WERI-Rb-1 (cell line): ENCODE results near the gene ST3GAL6.

Experiments
- DNase-seq: peaks from one replicate; pipeline ENCODE4 v3.0.0-alpha.2; 2020
- H3K27ac ChIP-seq: fragments of 250-450 bp; sonication (Bioruptor Pico); 2 replicates; pipeline ENCODE4 v1.5.1; 2020; ENCODE audit warnings: mild to moderate bottlenecking, moderate library complexity
- H3K27me3 ChIP-seq: fragments of 250-450 bp; sonication (Bioruptor Pico); 2 replicates; pipeline ENCODE4 v1.5.1; 2021; ENCODE audit warnings: mild to moderate bottlenecking, low read depth, moderate library complexity; ENCODE audit not compliant: insufficient read depth, severe bottlenecking
- H3K36me3 ChIP-seq: fragments of 250-450 bp; sonication (Bioruptor Pico); 2 replicates; pipeline ENCODE4 v1.5.1; 2020; ENCODE audit warnings: mild to moderate bottlenecking, moderate library complexity
- H3K4me3 ChIP-seq: 2 replicates; pipeline ENCODE4 v1.5.1; 2011; ENCODE audit warnings: low read depth, mild to moderate bottlenecking, control low read depth, low read length
- H3K9me3 ChIP-seq: fragments of 250-450 bp; sonication (Bioruptor Pico); 2 replicates; pipeline ENCODE4 v1.5.1; 2021; ENCODE audit warnings: mild to moderate bottlenecking, moderate library complexity; ENCODE audit not compliant: severe bottlenecking
- CTCF ChIP-seq: IDR thresholded peaks from 2 replicates; pipeline ENCODE4 v1.5.1; 2011; ENCODE audit warnings: low read depth, mild to moderate bottlenecking, control low read depth, inconsistent platforms, low read length

Gene ST3GAL6, protein sequence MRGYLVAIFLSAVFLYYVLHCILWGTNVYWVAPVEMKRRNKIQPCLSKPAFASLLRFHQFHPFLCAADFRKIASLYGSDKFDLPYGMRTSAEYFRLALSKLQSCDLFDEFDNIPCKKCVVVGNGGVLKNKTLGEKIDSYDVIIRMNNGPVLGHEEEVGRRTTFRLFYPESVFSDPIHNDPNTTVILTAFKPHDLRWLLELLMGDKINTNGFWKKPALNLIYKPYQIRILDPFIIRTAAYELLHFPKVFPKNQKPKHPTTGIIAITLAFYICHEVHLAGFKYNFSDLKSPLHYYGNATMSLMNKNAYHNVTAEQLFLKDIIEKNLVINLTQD

GRCh38 chr3:98763076-98763475, at the start of gene ST3GAL6:
Gene ST3GAL6 (plus strand): TSS chr3:98763340. CDS start chr3:98768441, 5,101 bp downstream.
- Histone ChIP-seq H3K36me3 (no peaks in the 10 kb centered on the region), H3K4me3 (no peak within 1 kb of the TSS), H3K27ac (no peak within 1 kb of the TSS), H3K9me3 (no peaks in the 10 kb centered on the region), H3K27me3 (no peaks in the 10 kb centered on the region)
- no peak for TF ChIP-seq CTCF
- DNase-seq, result no peak

GRCh38 chr3:98713984-98714383, 49.2 kb upstream of the ST3GAL6 start:
- Histone ChIP-seq H3K9me3 (no peaks in the 10 kb centered on the region), H3K36me3 (no peaks in the 10 kb centered on the region), H3K27me3 (no peaks in the 10 kb centered on the region), H3K4me3 (no peak overlapping the region), H3K27ac (no peak overlapping the region)
- no peak for TF ChIP-seq CTCF
- no peak for DNase-seq

DNA sequence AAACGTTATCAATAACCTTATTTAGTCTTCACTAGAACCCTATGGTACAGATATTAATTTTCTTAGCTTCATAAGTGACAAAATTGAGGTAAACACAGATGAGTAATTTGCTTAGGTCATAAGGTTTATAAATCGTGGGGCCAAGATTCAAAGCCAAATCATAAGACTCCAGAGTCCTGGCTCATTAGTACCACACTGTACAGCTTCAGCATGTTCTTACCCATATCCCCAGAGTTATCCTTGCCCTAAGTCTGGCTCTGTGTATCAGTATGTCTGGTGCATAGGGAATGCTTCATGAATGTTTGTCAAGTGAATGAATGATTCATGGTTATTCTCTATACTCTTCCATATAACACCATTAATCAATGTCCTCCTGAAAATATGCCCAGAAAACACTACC, 45.6 kb upstream of the ST3GAL6 start:
- Histone ChIP-seq H3K9me3 (no peaks in the 10 kb centered on the region), H3K4me3 (no peak overlapping the region), H3K36me3 (no peaks in the 10 kb centered on the region), H3K27ac (no peak overlapping the region), H3K27me3 (no peaks in the 10 kb centered on the region)
- no peak for DNase-seq
- TF ChIP-seq CTCF, result no peak

GRCh38 chr3:98718730-98719129, 44.4 kb upstream of the ST3GAL6 start:
- Histone ChIP-seq H3K9me3 (no peaks in the 10 kb centered on the region), H3K4me3 (no peak overlapping the region), H3K36me3 (no peaks in the 10 kb centered on the region), H3K27me3 (no peaks in the 10 kb centered on the region), H3K27ac (no peak overlapping the region)
- no peak for TF ChIP-seq CTCF
- no peak for DNase-seq

DNA sequence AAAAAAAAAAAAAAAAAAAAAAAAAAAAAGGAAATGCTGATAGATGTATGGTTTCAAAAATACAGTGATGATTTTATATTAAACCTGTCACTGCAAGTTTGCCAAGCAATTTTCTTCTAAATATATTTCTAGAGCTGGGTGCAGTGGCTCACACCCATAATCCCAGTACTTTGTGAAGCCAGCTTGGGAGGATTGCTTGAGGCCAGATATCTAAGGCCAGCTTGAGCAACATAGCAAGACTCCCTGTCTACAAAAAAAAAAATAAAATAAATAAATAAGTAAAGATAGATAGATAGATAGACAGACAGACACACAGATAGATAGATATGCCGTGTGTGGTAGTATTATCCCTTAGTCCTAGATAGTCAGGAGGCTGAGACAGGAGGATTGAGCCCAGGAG, 41.4 kb upstream of the ST3GAL6 start:
- no peak for TF ChIP-seq CTCF
- Histone ChIP-seq H3K27me3 (no peaks in the 10 kb centered on the region), H3K27ac (no peak overlapping the region), H3K9me3 (no peaks in the 10 kb centered on the region), H3K4me3 (no peak overlapping the region), H3K36me3 (no peaks in the 10 kb centered on the region)
- DNase-seq, result no peak

DNA sequence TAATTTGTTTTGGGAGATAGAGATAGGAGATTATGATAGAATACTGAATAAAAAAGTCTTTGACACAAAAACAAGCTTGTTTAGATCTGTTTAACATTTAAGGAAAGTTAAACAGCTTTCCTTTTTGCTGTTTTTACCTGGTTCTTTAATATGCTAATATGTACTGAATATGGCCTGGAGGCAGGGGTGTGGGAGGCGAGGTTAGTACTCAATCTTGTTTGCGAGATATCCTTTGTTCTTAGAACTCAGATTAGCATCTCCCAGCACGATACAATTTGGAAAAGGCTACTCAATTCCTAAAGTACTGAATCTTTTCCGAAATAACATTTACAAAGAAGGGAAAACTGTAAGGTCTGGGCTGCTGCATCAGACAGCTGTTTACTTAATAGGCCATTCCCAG, 40.8 kb upstream of the ST3GAL6 start:
- no peak overlapping the region for H3K27ac ChIP-seq
- peaks cover 2% of the 10 kb centered on the region for H3K27me3 ChIP-seq
- TF ChIP-seq CTCF, result no peak
- no peaks in the 10 kb centered on the region for H3K9me3 ChIP-seq
- no peak overlapping the region for H3K4me3 ChIP-seq
- H3K36me3 ChIP-seq, result no peaks in the 10 kb centered on the region
- no peak for DNase-seq
